HK-2 (cell line): ENCODE measurements around the gene ERN2.

Source experiments
- DNase-seq: peaks from one replicate; pipeline ENCODE4 v3.0.0-alpha.2; 2018; ENCODE audit not compliant: unreplicated experiment

Gene ERN2

GRCh38 chr16:23640615-23640930 is 72.4 kb downstream of the ERN2 start:
- no peak for DNase-seq
